ENCODE results near the gene GSTT2. TPM values are rescaled to one million over a fixed set of nuclear protein-coding genes. Genes with fewer than 3 reads are reported as not detected.

GSTT2 gene
- total and polyA plus RNA-seq, 2 donors (not counting 3 experiments of a cell fraction or from before 2014, with no cell fraction given): 3.0 TPM; not detected in 1

GRCh38 chr22:24028533-24028932 is 48.6 kb downstream of the GSTT2 start:
- TF ChIP-seq MYC (IDR thresholded peaks at IDR 0.05; ENCODE audit: low read depth, low read length): no peak
- TF ChIP-seq MAX (IDR thresholded peaks at IDR 0.05; ENCODE audit: insufficient read depth, insufficient read length): no peak
- TF ChIP-seq GATA2 (IDR thresholded peaks at IDR 0.05; ENCODE audit: insufficient read depth, insufficient read length, low read depth, low read length): peak; percentile 47
- TF ChIP-seq POLR2A (IDR thresholded peaks at IDR 0.05; ENCODE audit: low read depth, low read length): no peak
- no peak for TF ChIP-seq CTCF (IDR thresholded peaks at IDR 0.05; ENCODE audit: extremely low read depth in 1 of 2, insufficient read depth in 1 of 2, low read depth in 1 of 2, low read length in 2 of 2)
- Histone ChIP-seq H3K9ac (replicated peaks; ENCODE audit: extremely low read depth, insufficient read depth, low read length) (no peak overlapping the region), H3K79me2 (ENCODE audit: control insufficient read depth, insufficient read depth, low read length) (peaks cover 40% of the 10 kb centered on the region), H3K27ac (ENCODE audit: insufficient read depth, low read depth, low read length) (peak overlapping the region; percentile 8), H3K9me3 (replicated peaks; ENCODE audit: control insufficient read depth, insufficient read depth, low read length) (no peaks in the 10 kb centered on the region), H3K4me3 (replicated peaks in 1 of 3; ENCODE audit: insufficient read depth in 1 of 3, low read depth in 1 of 3, low read length in 3 of 3) (no peak overlapping the region), H2AFZ (ENCODE audit: low read depth, low read length) (no peak overlapping the region), H3K27me3 (ENCODE audit: control insufficient read depth in 2 of 2, insufficient read depth in 2 of 2, low read length in 2 of 2) (no peaks in the 10 kb centered on the region), H4K20me1 (replicated peaks; ENCODE audit: control insufficient read depth, extremely low read depth, insufficient read depth, low read length) (no peaks in the 10 kb centered on the region), H3K4me2 (ENCODE audit: insufficient read depth, low read length) (no peak overlapping the region), H3K4me1 (ENCODE audit: control insufficient read depth, extremely low read depth, insufficient read depth, low read length) (peaks cover 10% of the 10 kb centered on the region), H3K36me3 (ENCODE audit: control insufficient read depth in 2 of 2, extremely low read depth in 1 of 2, insufficient read depth in 2 of 2, low read length in 2 of 2) (peaks cover 0 to 2% of the 10 kb centered on the region in 2 experiments), H3K9me1 (replicated peaks; ENCODE audit: control insufficient read depth, extremely low read depth, insufficient read depth, low read length) (no peaks in the 10 kb centered on the region)
- no peak for DNase-seq (ENCODE audit: low read depth, low spot score)
- dilution Hi-C loops (cut with MboI; ENCODE audit: extremely low pct_ligation_motif_present, low sequenced_read_pairs) (no loop called here), intact Hi-C loops (cut with micrococcal nuclease) (no loop called here)
- no peak for FAIRE-seq
- CTCF ChIA-PET: interaction anchor here (0.8 to 2.0 kb wide), 2 partner anchors 16 to 33 kb away, joined by 4 to 6 read pairs; no protein-coding TSS in a partner anchor
- POLR2A ChIA-PET: no interaction called here
- BruUV-seq (replicated peaks): no TSS peak

GRCh38 chr22:24029304-24029703 is 49.4 kb downstream of the GSTT2 start:
- FAIRE-seq: no peak
- Histone ChIP-seq H3K79me2 (ENCODE audit: control insufficient read depth, insufficient read depth, low read length) (peaks cover 40% of the 10 kb centered on the region), H4K20me1 (replicated peaks; ENCODE audit: control insufficient read depth, extremely low read depth, insufficient read depth, low read length) (no peaks in the 10 kb centered on the region)

More at GRCh38 chr22:24029304-24029703, 49.4 kb downstream of the GSTT2 start:
- Histone ChIP-seq H3K4me2 (ENCODE audit: insufficient read depth, low read length) (no peak overlapping the region), H3K36me3 (ENCODE audit: control insufficient read depth in 2 of 2, extremely low read depth in 1 of 2, insufficient read depth in 2 of 2, low read length in 2 of 2) (peaks cover 0 to 2% of the 10 kb centered on the region in 2 experiments), H3K4me1 (ENCODE audit: control insufficient read depth, extremely low read depth, insufficient read depth, low read length) (peaks cover 10% of the 10 kb centered on the region), H3K4me3 (replicated peaks in 1 of 3; ENCODE audit: insufficient read depth in 1 of 3, low read depth in 1 of 3, low read length in 3 of 3) (no peak overlapping the region), H3K9ac (replicated peaks; ENCODE audit: extremely low read depth, insufficient read depth, low read length) (no peak overlapping the region), H3K27ac (ENCODE audit: insufficient read depth, low read depth, low read length) (no peak overlapping the region), H3K9me3 (replicated peaks; ENCODE audit: control insufficient read depth, insufficient read depth, low read length) (no peaks in the 10 kb centered on the region), H2AFZ (ENCODE audit: low read depth, low read length) (no peak overlapping the region), H3K9me1 (replicated peaks; ENCODE audit: control insufficient read depth, extremely low read depth, insufficient read depth, low read length) (no peaks in the 10 kb centered on the region), H3K27me3 (ENCODE audit: control insufficient read depth in 2 of 2, insufficient read depth in 2 of 2, low read length in 2 of 2) (no peaks in the 10 kb centered on the region)
- dilution Hi-C loops (cut with MboI; ENCODE audit: extremely low pct_ligation_motif_present, low sequenced_read_pairs): no loop called here
- POLR2A ChIA-PET: no interaction called here
- no peak for DNase-seq (ENCODE audit: low read depth, low spot score)
- CTCF ChIA-PET: interaction anchor here (1.2 to 2.0 kb wide), 3 partner anchors 10 to 32 kb away, joined by 3 to 6 read pairs (median 3); partner anchors contain the start of gene CABIN1
- intact Hi-C loops (cut with micrococcal nuclease): no loop called here
- TF ChIP-seq JUN (IDR thresholded peaks at IDR 0.05; ENCODE audit: borderline replicate concordance, insufficient read depth, insufficient read length, low read depth) (no peak), GATA2 (IDR thresholded peaks at IDR 0.05; ENCODE audit: insufficient read depth, insufficient read length, low read depth, low read length) (no peak), EZH2 (IDR thresholded peaks at IDR 0.05; ENCODE audit: borderline replicate concordance, low read depth, low read length, severe bottlenecking) (no peak), MAX (IDR thresholded peaks at IDR 0.05; ENCODE audit: insufficient read depth, insufficient read length) (no peak), CTCF (IDR thresholded peaks at IDR 0.05; ENCODE audit: extremely low read depth in 1 of 2, insufficient read depth in 1 of 2, low read depth in 1 of 2, low read length in 2 of 2) (no peak)
- no TSS peak for BruUV-seq (replicated peaks)

All from endothelial cell of umbilical vein (primary cell).